Testis (tissue), 3 donors: Measurements from ENCODE around the gene GPRC5C. TPM values are rescaled to one million over a fixed set of nuclear protein-coding genes. Genes with fewer than 3 reads are reported as not detected.
"Not testable (repeated sequence)": the region's sequence is repeated elsewhere in the genome, so short reads cannot be mapped to it uniquely, and the experiment has no call there.

Experiments
- DNase-seq: peaks from one replicate; pipeline ENCODE4 v3.0.0-alpha.2; 2019
- H3K27ac ChIP-seq, 2 donors: fragments of 200-600 bp; sonication (generic); one replicate each; pipeline ENCODE4 v1.5.1; 2019
- H3K27me3 ChIP-seq: fragments of 200-600 bp; sonication (generic); one replicate; pipeline ENCODE4 v1.5.1; 2019
- H3K36me3 ChIP-seq: fragments of 200-600 bp; sonication (generic); one replicate; pipeline ENCODE4 v1.5.1; 2017; ENCODE audit warnings: low read depth; ENCODE audit errors: missing control alignments
- H3K4me1 ChIP-seq: fragments of 200-600 bp; sonication (generic); one replicate; pipeline ENCODE4 v1.5.1; 2019
- H3K4me3 ChIP-seq, 2 donors: fragments of 200-600 bp; sonication (generic); one replicate each; pipeline ENCODE4 v1.5.1; 2017 to 2019
- H3K9me3 ChIP-seq: fragments of 200-600 bp; sonication (generic); one replicate; pipeline ENCODE4 v1.5.1; 2017
- POLR2A ChIP-seq: fragments of 450-650 bp; IDR thresholded peaks from one replicate; pipeline ENCODE4 v1.6.1; 2017; ENCODE audit warnings: antibody characterized with exemption, mild to moderate bottlenecking, moderate library complexity
- WGBS, 2 donors: methylation state at CpG; one replicate each; pipeline ENCODE4 v1.1.5; 2018; 5-methylcytosine and 5-hydroxymethylcytosine counted together
- intact Hi-C: fragments of 100-400 bp; cut with DNase I; formaldehyde crosslinking; loops from one replicate; pipeline ENCODE4 v1.15.1; 2023; ENCODE audit warnings: low total_unique reads
- polyA plus RNA-seq: library from polyadenylated mRNA; stranded (reverse); fragments of 350-450 nt; fragmentation: Illumina TruSeq; extraction: RNeasy Lipid Tissue Mini Kit (QIAGEN cat#74804); gene quantifications from one replicate; pipeline ENCODE4 v1.2.3, GENCODE V29; 2014; ENCODE audit warnings: low read depth, low replicate concordance; ENCODE audit not compliant: insufficient read depth
- total RNA-seq, 2 donors: library from RNA; depleted of rRNA; stranded (reverse); fragments of >200 nt; gene quantifications; one replicate each; pipeline ENCODE4 v1.2.3, GENCODE V29; 2016
- TF ChIP-seq, protein P1 (sequence below), 3 experiments: fragments of 450-650 bp in 2 of 3; fragments of 200-600 bp in 1 of 3; sonication (generic) in 1 of 3; IDR thresholded peaks; one replicate each; pipeline ENCODE4 v1.5.1; 2016 to 2019; ENCODE audit warnings: antibody characterized with exemption in 3 of 3, mild to moderate bottlenecking in 2 of 3, moderate library complexity in 1 of 3

GPRC5C gene
- total and polyA plus RNA-seq, 3 donors from 2014 or later: 6.8 to 19.0 (median 14.1) TPM

GRCh38 chr17:74485022-74485743 lies 53.3 kb downstream of the GPRC5C start:
- Histone ChIP-seq H3K9me3 (no peaks in the 10 kb centered on the region), H3K4me1 (no peaks in the 10 kb centered on the region), H3K27me3 (no peaks in the 10 kb centered on the region), H3K4me3 (no peak overlapping the region), H3K36me3 (no peaks in the 10 kb centered on the region), H3K27ac (no peak overlapping the region)
- 66 to 68% methylated on average over 9 of the region's 9 CpGs for WGBS, 2 donors
- intact Hi-C loops: no loop called here
- TF ChIP-seq, protein P1, sequence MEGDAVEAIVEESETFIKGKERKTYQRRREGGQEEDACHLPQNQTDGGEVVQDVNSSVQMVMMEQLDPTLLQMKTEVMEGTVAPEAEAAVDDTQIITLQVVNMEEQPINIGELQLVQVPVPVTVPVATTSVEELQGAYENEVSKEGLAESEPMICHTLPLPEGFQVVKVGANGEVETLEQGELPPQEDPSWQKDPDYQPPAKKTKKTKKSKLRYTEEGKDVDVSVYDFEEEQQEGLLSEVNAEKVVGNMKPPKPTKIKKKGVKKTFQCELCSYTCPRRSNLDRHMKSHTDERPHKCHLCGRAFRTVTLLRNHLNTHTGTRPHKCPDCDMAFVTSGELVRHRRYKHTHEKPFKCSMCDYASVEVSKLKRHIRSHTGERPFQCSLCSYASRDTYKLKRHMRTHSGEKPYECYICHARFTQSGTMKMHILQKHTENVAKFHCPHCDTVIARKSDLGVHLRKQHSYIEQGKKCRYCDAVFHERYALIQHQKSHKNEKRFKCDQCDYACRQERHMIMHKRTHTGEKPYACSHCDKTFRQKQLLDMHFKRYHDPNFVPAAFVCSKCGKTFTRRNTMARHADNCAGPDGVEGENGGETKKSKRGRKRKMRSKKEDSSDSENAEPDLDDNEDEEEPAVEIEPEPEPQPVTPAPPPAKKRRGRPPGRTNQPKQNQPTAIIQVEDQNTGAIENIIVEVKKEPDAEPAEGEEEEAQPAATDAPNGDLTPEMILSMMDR (IDR thresholded peaks at IDR 0.05): no peak
- TF ChIP-seq POLR2A: no peak
- no peak for DNase-seq

GRCh38 chr17:74485841-74486240 lies 54.0 kb downstream of the GPRC5C start:
- WGBS, 2 donors: 82 to 83% methylated on average over 5 of the region's 5 CpGs
- Histone ChIP-seq H3K36me3 (no peaks in the 10 kb centered on the region), H3K27ac (no peak overlapping the region), H3K27me3 (no peaks in the 10 kb centered on the region), H3K4me1 (no peaks in the 10 kb centered on the region), H3K4me3 (no peak overlapping the region), H3K9me3 (no peaks in the 10 kb centered on the region)
- TF ChIP-seq POLR2A: no peak
- TF ChIP-seq, protein P1 (IDR thresholded peaks at IDR 0.05): no peak
- no peak for DNase-seq
- intact Hi-C loops: no loop called here

- intact Hi-C loops: not testable (repeated sequence)
Measured at GRCh38 chr17:74488276-74488675, 56.4 kb downstream of the GPRC5C start.

GRCh38 chr17:74490716-74491115 lies 58.8 kb downstream of the GPRC5C start:
- H3K4me3 ChIP-seq: no peak overlapping the region
- TF ChIP-seq, protein P1 (IDR thresholded peaks at IDR 0.05): no peak
- no peak for TF ChIP-seq POLR2A
- H3K27me3 ChIP-seq: no peaks in the 10 kb centered on the region
- intact Hi-C loops: no loop called here
- no peaks in the 10 kb centered on the region for H3K36me3 ChIP-seq
- H3K4me1 ChIP-seq: no peaks in the 10 kb centered on the region
- no peaks in the 10 kb centered on the region for H3K9me3 ChIP-seq
- no peak overlapping the region for H3K27ac ChIP-seq
- DNase-seq: no peak
- WGBS, 2 donors: 85 to 86% methylated on average over 9 of the region's 9 CpGs

More at GRCh38 chr17:74488276-74488675, 56.4 kb downstream of the GPRC5C start:
- H3K27me3 ChIP-seq, H3K27ac ChIP-seq, DNase-seq, H3K4me1 ChIP-seq, H3K36me3 ChIP-seq, H3K4me3 ChIP-seq, H3K9me3 ChIP-seq: not testable (repeated sequence)
- WGBS, 2 donors: 94 to 100% methylated on average over 1 to 4 of the region's 4 CpGs

- intact Hi-C loops: no loop called here
- Histone ChIP-seq H3K36me3 (no peaks in the 10 kb centered on the region), H3K9me3 (no peaks in the 10 kb centered on the region), H3K27ac (no peak overlapping the region), H3K4me3 (no peak overlapping the region), H3K27me3 (no peaks in the 10 kb centered on the region), H3K4me1 (no peaks in the 10 kb centered on the region)
- 88 to 90% methylated on average over 7 of the region's 7 CpGs for WGBS, 2 donors
- no peak for DNase-seq
- TF ChIP-seq POLR2A: no peak
- TF ChIP-seq, protein P1 (IDR thresholded peaks at IDR 0.05): no peak
Measured at GRCh38 chr17:74491626-74492025, 59.7 kb downstream of the GPRC5C start.
